Raji (cell line): Measurements from ENCODE around the gene CADM2.

ENCODE experiments used
- POLR2A ChIP-seq: IDR thresholded peaks from 2 replicates; pipeline ENCODE4 v1.6.1; 2011; ENCODE audit warnings: low read depth, low read length, control low read depth; ENCODE audit not compliant: insufficient read depth

Gene CADM2

DNA sequence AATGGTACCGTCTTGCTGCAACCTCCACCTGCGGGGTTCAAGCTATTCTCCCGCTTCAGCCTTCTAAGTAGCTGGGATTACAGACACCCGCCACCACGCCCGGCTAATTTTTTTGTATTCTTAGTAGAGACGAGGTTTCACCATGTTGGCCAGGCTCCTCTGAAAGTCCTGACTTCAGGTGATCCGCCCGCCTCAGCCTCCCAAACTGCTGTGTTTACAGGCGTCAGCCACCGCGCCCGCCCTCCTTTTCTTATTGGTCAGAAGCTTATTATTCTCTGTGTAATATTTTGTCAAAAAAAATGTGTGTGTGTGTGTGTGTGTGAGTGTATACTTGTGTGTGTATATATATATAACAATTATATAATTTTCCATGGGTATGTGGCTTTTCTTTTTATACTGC, 425.6 kb downstream of the CADM2 start:
- no peak for TF ChIP-seq POLR2A

DNA sequence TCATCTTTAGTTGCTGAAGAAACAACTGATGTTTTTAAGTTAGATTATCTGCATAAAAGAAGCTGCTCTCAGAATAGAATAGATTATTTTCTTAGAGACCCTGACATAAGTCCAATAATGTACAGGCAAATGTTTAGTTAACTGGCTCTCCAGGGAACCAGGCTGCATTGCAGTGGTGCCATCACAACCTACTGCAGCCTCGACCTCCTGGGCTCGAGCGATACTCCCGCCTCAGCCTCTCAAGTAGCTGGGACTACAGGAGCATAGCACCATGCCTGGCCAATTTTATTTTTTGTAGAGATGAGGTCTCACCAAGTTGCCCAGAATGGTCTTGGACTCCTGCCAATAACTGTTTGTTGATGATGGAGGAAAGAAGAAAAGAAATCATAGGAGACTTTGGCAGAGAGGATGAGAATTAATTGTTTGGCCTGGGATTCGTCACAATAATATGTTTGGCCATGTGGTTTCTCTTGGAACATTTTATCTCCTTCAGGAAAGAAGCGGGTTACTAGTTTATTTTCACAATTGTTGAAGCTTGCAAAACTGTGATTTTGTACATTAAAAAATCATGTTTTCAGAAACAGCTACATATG, 429.2 kb downstream of the CADM2 start:
- TF ChIP-seq POLR2A: no peak

GRCh38 chr3:85394424-85394823, 435.6 kb downstream of the CADM2 start:
- TF ChIP-seq POLR2A: no peak

GRCh38 chr3:85397434-85397833, 438.6 kb downstream of the CADM2 start:
- TF ChIP-seq POLR2A: no peak

- no peak for TF ChIP-seq POLR2A
Measured at GRCh38 chr3:85426121-85426520, 467.3 kb downstream of the CADM2 start.

DNA sequence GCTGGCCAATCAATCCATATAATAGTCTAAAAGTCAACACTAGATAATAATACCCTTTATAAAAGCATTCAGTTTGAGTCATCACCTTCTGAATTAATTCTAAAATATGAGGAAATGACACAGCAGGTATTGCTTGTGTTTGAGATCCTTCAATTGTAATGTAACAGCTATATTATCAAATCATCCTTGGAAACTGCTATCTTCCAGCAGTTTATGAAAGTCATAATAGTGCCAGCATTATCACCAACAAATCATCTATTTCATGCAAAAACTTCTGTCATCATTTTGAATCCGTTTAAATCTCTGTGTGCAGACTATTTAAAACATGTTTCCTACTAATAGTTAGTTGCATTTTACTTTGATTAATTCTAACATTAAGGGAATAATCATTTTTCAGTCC, 468.7 kb downstream of the CADM2 start:
- no peak for TF ChIP-seq POLR2A

DNA sequence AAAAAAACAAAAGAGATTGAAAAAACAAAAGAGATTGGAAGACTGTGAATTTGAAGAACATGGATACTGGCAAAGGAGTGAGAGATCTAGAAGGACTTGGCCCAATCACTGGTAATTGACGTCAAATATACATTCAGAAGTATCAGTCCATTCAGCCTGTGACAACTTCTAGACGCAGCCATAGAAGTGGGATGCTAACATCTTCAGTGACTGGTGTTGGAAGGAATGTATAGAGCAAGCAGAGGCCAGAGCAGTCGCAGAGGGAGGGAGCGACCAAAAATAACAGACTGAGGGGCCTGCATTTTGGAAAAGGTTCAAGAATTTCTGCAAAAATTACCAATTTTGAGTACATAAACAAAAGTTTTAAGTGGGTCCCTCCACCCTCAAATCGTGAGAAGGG, 473.3 kb downstream of the CADM2 start:
- no peak for TF ChIP-seq POLR2A

DNA sequence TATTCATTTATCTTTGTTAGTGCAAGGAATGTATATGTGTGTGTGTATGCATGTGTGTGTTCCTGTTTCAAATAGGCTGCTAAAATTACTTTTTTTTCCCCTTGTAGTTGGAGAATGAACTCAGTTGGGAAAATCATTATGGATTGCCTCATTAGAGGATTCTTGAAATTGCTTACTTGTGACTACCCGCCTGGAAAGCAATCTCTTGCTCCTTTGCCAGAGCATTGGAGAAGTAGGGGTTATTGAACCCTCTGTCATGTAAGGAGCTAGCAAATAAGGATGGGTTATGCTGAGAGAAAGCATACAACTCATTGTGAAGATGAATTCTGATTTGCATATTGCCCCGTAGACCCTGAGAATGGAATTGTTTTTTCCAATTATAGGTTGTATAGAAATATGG, 474.5 kb downstream of the CADM2 start:
- TF ChIP-seq POLR2A: no peak

DNA sequence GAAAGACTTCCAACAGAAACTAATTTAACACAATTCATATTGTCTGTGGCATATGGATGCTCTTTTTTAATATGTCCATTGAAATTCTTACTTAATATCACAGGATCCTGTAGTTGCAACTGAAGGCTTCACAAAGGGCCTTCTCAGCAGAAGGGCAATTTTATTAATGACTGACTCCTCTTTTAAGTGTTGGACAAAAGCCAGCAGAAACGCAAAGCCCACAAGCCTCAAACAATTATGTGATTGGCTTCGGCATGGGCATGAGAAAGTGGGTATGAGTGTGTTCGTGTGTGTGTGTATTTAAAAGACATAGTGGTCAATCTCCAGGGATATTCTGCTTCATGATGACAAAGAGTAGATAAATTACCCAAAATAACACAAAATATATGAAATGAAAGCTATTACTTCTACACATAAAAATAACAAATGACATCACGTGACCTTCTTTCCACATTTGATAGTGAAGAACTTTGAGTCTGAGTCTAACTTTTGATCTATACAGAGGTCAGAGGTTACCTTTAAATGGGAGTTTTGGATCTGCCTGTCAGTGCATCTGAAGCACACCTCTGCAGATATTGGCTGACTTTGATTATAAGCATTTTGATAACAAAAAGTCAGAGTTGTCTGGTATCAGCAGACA, 496.9 kb downstream of the CADM2 start:
- TF ChIP-seq POLR2A: no peak

DNA sequence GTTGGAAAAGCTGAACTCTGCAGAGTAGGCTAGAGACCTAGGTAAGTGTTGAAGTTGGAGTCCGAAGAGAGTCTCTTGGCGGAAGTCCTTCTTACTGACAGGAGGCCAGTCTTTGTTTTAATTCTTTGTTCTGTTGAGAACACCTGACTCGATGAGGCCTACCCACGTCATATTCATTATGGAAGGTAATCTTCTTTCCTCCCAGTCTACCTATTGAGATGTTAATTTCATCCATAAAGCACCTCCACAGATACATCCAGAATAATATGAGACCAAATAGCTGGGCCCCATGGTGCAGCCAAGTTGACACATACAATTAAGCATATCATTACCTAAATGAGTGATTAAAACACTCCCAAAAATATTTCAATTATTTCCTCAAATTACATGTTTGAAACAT, 515.5 kb downstream of the CADM2 start:
- no peak for TF ChIP-seq POLR2A

DNA sequence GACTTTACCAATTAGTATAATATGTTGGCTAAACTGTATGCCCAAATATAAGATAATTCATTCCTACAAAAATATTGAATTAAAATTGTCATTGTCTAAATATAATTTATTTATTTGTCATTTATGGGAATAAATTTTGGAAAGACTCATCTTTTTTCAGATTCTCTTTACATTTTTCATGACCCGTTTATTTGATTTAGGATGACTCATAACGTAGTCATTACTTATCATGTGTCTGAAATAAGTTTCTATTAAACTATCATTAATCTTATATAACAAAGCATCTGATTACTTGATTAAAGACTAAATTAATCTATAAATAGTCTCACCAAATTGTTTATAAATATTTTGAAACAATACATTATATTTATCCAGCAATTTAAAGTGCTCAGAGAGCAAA, 516.6 kb downstream of the CADM2 start:
- TF ChIP-seq POLR2A: no peak

GRCh38 chr3:85476891-85477495, 518.2 kb downstream of the CADM2 start:
- no peak for TF ChIP-seq POLR2A

- no peak for TF ChIP-seq POLR2A
Measured at GRCh38 chr3:85481411-85482212, 522.8 kb downstream of the CADM2 start.

- TF ChIP-seq POLR2A: no peak
Measured at GRCh38 chr3:85482213-85482490, 523.4 kb downstream of the CADM2 start.

DNA sequence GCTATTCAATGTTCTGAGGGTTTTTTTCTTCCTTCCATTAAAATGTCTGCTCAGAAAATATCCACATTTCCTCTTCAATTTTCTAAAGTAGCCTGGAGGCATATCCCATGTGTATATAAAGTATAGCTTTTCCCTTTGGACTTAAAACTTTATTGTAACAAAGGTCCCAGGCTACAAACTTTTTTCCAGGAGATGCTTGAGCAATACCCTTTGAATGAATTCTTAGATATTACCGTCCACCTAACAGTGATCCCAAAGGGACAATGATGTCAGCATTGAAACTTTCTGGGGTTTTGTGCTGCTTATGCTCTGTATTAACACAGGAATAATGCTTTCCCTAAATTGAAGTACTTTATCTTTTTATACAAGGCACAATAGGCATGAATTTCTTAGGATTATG, 525.2 kb downstream of the CADM2 start:
- no peak for TF ChIP-seq POLR2A

DNA sequence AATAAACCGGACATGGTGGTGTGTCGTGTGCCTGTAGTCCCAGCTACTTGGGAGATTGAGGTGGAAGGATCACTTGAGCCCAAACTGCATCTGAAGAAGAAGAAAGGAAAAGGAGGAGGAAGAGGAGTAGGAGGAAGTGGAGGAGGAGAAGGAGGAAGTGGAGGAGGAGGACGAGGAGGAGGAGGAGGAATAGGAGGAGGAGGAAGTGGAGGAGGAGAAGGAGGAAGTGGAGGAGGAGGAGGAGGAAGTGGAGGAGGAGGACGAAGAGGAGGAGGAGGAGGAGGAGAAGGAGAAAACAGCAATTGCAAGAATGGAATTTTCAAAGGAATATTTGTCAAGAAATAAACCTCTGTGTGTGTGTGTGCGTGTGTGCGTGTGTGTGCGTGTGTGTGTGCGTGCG, 528.6 kb downstream of the CADM2 start:
- no peak for TF ChIP-seq POLR2A
